Panc1 (cell line): Measurements from ENCODE around the gene HOXC4. TPM values are rescaled to one million over a fixed set of nuclear protein-coding genes. Genes with fewer than 3 reads are reported as not detected.

Experiments used
- ATAC-seq: fragments of 200-7000 bp; cut with Tn5 transposase; 2 replicates; pipeline ENCODE4 v1.9.1; 2020; ENCODE audit warnings: mild to moderate bottlenecking, moderate library complexity
- BruUV-seq: library from RNA; stranded (reverse); fragments of 400-500 nt; replicated peaks from 2 replicates; lab custom pipeline; 2021; lab: Mats Ljungman, UMichigan
- CTCF ChIA-PET: fragments of 300-600 bp; sonication (Branson Sonifier 250); formaldehyde crosslinking; loops from one replicate; lab custom pipeline; 2022; ENCODE audit warnings: antibody characterized with exemption; lab: Charles Lee
- POLR2A ChIA-PET: fragments of 300-600 bp; sonication (Branson Sonifier 250); formaldehyde crosslinking; loops from one replicate; lab custom pipeline; 2022; ENCODE audit warnings: antibody characterized with exemption; lab: Charles Lee
- DNase-seq: peaks from one replicate; pipeline ENCODE4 v3.0.0-alpha.2; 2010; ENCODE audit warnings: low read depth, low spot score
- H3K27ac ChIP-seq: 2 replicates; pipeline ENCODE4 v1.5.1; 2011; ENCODE audit warnings: mild to moderate bottlenecking, low read length, inconsistent platforms
- H3K27me3 ChIP-seq: fragments of 200-500 bp; sonication (Bioruptor generic); 2 replicates; pipeline ENCODE4 v1.6.0; 2014; ENCODE audit warnings: low read length, inconsistent platforms; ENCODE audit not compliant: control insufficient read depth, insufficient read depth
- H3K36me3 ChIP-seq: fragments of 200-500 bp; sonication (Bioruptor generic); 2 replicates; pipeline ENCODE4 v1.5.1; 2014; ENCODE audit warnings: inconsistent platforms, mild to moderate bottlenecking, low read length, moderate library complexity; ENCODE audit not compliant: control insufficient read depth, insufficient read depth
- H3K4me1 ChIP-seq: 2 replicates; pipeline ENCODE4 v1.5.1; 2011; ENCODE audit warnings: inconsistent platforms, mild to moderate bottlenecking, low read length, moderate library complexity; ENCODE audit not compliant: control insufficient read depth, insufficient read depth
- H3K4me3 ChIP-seq, 2 experiments: 2 replicates each; pipeline ENCODE4 v1.5.1; 2011 to 2012; ENCODE audit warnings: low read depth in 2 of 2, low read length in 2 of 2, mild to moderate bottlenecking in 2 of 2, inconsistent platforms in 1 of 2, moderate library complexity in 1 of 2
- H3K9me3 ChIP-seq: fragments of 200-500 bp; sonication (Bioruptor generic); 2 replicates; pipeline ENCODE4 v1.5.1; 2014; ENCODE audit warnings: low read depth, mild to moderate bottlenecking, inconsistent platforms, low read length, moderate library complexity; ENCODE audit not compliant: control insufficient read depth, insufficient read depth
- CTCF ChIP-seq: fragments of 450-650 bp; IDR thresholded peaks from 2 replicates; pipeline ENCODE4 v1.5.1; 2017; ENCODE audit warnings: mild to moderate bottlenecking
- POLR2AphosphoS5 ChIP-seq: IDR thresholded peaks from 2 replicates; pipeline ENCODE4 v1.6.1; 2012; ENCODE audit warnings: mild to moderate bottlenecking, low read depth, low read length, moderate library complexity
- REST ChIP-seq, 2 experiments: IDR thresholded peaks; 2 replicates each; pipeline ENCODE4 v1.6.1; 2011 to 2012; ENCODE audit warnings: low read depth in 2 of 2, control low read depth in 1 of 2, low read length in 1 of 2, mild to moderate bottlenecking in 1 of 2, moderate library complexity in 1 of 2; ENCODE audit not compliant: insufficient read depth in 1 of 2
- SIN3A ChIP-seq: IDR thresholded peaks from 2 replicates; pipeline ENCODE4 v1.6.1; 2012; ENCODE audit warnings: low read depth, mild to moderate bottlenecking, low read length, moderate library complexity, borderline replicate concordance; ENCODE audit not compliant: insufficient read depth
- TCF7L2 ChIP-seq: IDR thresholded peaks from 2 replicates; pipeline ENCODE4 v1.6.1; 2011; ENCODE audit warnings: mild to moderate bottlenecking, low read depth, low read length, inconsistent platforms
- in situ Hi-C: cut with HindIII; loops from 2 replicates; pipeline ENCODE4 v1.10.0; 2016; ENCODE audit warnings: low sequenced_read_pairs, low pct_unique_long_range_greater_than_20kb
- intact Hi-C: fragments of 100-400 bp; cut with micrococcal nuclease; formaldehyde crosslinking; loops from one replicate; pipeline ENCODE4 v1.10.0; 2022; ENCODE audit not compliant: unreplicated experiment
- total RNA-seq: library from RNA; stranded (reverse); gene quantifications from one replicate; pipeline ENCODE4 v1.2.1, GENCODE V29; 2021; ENCODE audit not compliant: unreplicated experiment

HOXC4 gene
- total RNA-seq, 1 experiment from 2014 or later, result 22.7 TPM

GRCh38 chr12:54060975-54061778 lies 7.5 kb downstream of the HOXC4 start:
- POLR2A ChIA-PET, result no interaction called here
- ATAC-seq (no peak), DNase-seq (no peak)
- in situ Hi-C loops, result no loop called here
- Histone ChIP-seq H3K27ac (no peak overlapping the region), H3K27me3 (no peaks in the 10 kb centered on the region), H3K9me3 (no peaks in the 10 kb centered on the region), H3K4me1 (peaks cover 8% of the 10 kb centered on the region), H3K36me3 (no peaks in the 10 kb centered on the region), H3K4me3 (no peak overlapping the region)
- no peak for TF ChIP-seq TCF7L2
- TF ChIP-seq REST (IDR thresholded peaks at IDR 0.05; ENCODE audit: insufficient read depth in 1 of 2, low read depth in 2 of 2, low read length in 1 of 2), result no peak
- no peak for TF ChIP-seq SIN3A
- no peak for TF ChIP-seq POLR2AphosphoS5
- no peak for TF ChIP-seq CTCF
- intact Hi-C loops, result no loop called here
- no TSS peak for BruUV-seq
- CTCF ChIA-PET, result no interaction called here

- intact Hi-C loops, result no loop called here
Measured at GRCh38 chr12:54065677-54066076, 12.0 kb downstream of the HOXC4 start.

More at GRCh38 chr12:54065677-54066076, 12.0 kb downstream of the HOXC4 start:
- in situ Hi-C loops, result no loop called here
- CTCF ChIA-PET, result no interaction called here
- ATAC-seq (no peak), DNase-seq (no peak)
- H3K27ac ChIP-seq, result no peak overlapping the region
- H3K4me1 ChIP-seq, result peaks cover 6% of the 10 kb centered on the region
- no TSS peak for BruUV-seq
- no peaks in the 10 kb centered on the region for H3K9me3 ChIP-seq
- POLR2A ChIA-PET, result no interaction called here
- no peak overlapping the region for H3K4me3 ChIP-seq
- H3K36me3 ChIP-seq, result no peaks in the 10 kb centered on the region
- no peaks in the 10 kb centered on the region for H3K27me3 ChIP-seq
- TF ChIP-seq SIN3A (no peak), TCF7L2 (no peak), CTCF (no peak), POLR2AphosphoS5 (no peak), REST (IDR thresholded peaks at IDR 0.05; ENCODE audit: insufficient read depth in 1 of 2, low read depth in 2 of 2, low read length in 1 of 2) (no peak)
